Colon (tissue), 2 donors: Measurements from ENCODE around the gene DLD.
"Not testable (repeated sequence)": the region's sequence is repeated elsewhere in the genome, so short reads cannot be mapped to it uniquely, and the experiment has no call there.

Experiments
- FAIRE-seq: peaks from 2 replicates; lab custom pipeline; 2012; peaks lifted over from hg19 to GRCh38; lab: Jason Lieb, UNC
- donor health status: control.
- donor health status: control.

Gene DLD

DNA sequence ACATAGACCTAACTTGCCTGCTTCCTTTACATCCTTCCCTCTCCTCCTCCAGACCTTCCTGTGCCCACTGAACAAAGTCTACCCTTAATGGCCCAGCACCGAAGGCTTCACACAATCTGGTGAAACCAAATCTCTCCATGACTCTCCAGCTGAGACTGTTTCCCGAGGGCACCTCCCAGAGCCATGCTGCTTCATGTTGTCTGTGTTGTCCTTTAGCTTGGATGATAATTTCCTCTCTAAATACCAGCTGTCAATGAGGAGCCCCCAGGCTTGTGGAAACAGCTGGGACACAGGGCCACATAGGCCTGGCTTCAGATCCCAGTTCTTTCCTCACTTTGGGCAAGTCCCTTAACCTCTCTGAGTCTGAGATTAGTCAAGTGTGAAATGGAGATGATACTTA lies 54.3 kb downstream of the DLD start:
- no peak for FAIRE-seq

- FAIRE-seq = no peak
Measured at GRCh38 chr7:107946451-107946850, 55.5 kb downstream of the DLD start.

DNA sequence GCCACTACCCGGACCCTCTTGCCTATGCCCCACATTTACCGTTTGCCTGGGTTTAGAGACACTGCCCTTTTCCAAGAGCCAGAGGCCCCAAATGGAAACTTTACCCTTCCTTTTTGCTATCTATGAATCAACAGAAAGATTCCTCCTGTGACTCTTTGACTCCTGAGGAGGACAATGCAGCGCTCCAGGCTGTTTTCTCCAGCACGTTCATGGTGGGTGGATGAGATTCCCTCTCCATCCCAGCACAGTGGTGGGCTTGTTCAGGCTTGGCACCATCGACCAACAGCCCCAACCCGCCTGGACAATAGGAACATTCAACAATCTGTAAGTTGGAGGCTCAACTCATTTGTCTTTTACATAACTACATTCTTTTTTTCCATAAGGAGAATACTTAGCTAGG lies 55.9 kb downstream of the DLD start:
- FAIRE-seq = no peak

DNA sequence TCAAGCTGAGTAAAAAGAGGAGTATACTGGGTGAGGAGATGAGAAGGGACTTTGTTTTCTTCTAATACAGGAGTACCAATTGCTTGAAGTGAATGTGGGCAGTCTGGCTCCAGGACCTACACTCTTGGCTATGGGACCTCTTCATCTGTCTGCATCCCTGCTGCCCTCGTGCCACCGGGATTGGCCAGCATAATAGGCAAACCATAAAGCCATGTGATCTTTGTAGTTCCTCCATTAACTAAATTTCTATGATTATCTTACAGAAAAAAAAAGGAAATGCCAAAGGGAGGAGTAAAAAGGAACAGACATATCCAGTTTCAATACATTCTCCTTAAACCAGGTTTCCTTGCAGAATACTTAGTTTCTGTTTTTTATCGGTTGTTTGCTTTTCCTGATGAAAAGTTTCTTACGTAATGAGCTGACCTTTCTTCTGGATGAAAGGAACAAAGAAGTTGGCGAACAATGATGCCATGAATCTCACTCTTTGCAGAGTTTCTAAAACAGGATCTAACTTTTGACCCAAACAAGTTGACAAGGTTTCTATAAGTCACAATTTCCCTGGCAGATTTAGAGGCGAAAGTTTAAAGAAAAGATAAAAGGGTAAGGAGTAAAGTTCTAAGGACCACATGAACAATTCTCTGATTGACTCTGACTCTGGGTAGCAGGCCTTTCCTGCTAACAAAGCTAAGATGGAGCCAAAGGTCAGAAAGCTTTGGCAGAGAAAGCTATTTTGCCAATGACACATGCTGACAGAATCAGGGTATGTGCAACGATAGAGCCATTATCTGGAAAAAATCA lies 57.9 kb downstream of the DLD start:
- FAIRE-seq = no peak

DNA sequence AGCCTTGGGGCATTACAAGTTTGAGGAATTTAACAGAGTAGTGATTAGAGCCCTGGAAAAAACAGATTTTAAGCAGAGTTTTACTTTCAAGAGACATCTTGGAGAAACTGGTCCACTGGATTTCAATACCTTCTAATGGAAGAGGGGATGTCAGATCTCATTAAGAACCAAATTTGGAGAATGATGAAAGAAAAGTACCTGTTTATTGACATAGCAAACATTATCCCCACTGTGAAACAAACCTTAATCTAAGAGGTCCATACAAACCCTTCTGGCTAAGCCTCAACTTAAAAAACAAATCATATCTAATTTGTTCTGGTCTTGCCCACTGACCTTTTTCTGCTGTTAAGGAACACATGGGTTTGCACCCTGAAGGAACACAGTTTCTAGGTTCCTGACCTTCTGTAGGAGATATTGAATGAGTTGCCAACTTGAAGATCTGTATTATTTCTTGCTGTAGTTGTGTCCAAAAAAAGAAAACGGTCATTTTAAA lies 58.5 kb downstream of the DLD start:
- no peak for FAIRE-seq

- FAIRE-seq = no peak
Measured at GRCh38 chr7:107951172-107951787, 60.3 kb downstream of the DLD start.

GRCh38 chr7:107951896-107952295 lies 60.9 kb downstream of the DLD start:
- FAIRE-seq = no peak

GRCh38 chr7:107953265-107953923 lies 62.4 kb downstream of the DLD start:
- no peak for FAIRE-seq

DNA sequence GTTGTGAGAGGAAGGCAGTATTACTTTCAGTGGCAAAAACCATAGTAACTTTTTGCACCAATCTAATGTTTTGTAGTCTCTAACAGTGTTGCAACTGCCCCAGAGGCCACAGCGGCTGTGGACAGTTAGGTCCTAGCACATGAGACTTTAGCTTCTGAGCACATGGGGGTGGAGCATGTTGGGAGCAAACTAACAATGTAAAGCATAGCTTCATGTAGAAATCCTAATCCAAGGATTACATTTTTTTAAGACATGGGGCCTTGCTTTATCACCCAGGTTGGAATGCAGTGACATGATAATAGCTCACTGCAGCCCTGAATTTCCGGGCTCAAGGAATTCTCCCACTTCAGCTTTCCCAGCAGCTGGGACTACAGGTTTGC lies 62.9 kb downstream of the DLD start:
- no peak for FAIRE-seq

GRCh38 chr7:107955394-107955793 lies 64.4 kb downstream of the DLD start:
- FAIRE-seq = no peak

- not testable (repeated sequence) for FAIRE-seq
Measured at GRCh38 chr7:107956950-107957349, 66.0 kb downstream of the DLD start.

DNA sequence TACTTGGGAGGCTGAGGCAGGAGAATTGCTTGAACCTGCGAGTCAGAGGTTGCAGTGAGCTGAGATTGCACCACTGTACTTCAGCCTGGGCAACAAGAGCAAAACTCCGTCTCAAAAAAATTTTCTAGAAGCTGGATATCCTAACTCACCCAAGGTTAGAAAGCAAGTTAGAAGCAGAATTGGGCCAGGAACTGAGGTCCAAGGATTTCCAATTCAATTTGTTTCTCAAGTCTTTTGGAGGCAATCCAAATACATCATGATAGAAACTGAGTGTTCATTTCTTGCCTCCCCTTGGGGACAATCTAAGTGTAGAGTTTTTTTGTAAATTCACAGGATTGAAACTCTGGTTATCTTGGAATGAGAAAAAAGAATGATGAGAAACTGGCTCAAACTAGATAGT lies 66.5 kb downstream of the DLD start:
- FAIRE-seq = no peak

GRCh38 chr7:107958764-107959526 lies 68.0 kb downstream of the DLD start:
- no peak for FAIRE-seq

DNA sequence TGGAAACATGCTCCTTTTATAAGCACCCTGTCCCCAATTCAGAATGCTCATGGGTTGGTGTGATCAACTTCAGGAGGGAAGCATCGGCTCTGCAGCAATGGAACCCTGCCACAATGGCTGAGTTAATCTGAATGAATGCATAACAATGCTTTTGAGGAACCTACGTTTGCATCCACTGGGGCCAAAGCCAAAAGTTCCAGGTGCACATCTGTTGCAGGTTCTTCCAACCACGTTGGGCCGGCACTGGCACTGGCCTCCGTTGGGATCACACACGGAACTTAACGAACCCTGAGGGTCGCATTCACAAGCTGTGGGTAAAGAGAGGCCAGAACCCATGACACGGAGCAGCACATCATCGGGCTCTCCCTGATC lies 68.5 kb downstream of the DLD start:
- no peak for FAIRE-seq

- no peak for FAIRE-seq
Measured at GRCh38 chr7:107960272-107960671, 69.3 kb downstream of the DLD start.

GRCh38 chr7:107961405-107961804 lies 70.4 kb downstream of the DLD start:
- no peak for FAIRE-seq

DNA sequence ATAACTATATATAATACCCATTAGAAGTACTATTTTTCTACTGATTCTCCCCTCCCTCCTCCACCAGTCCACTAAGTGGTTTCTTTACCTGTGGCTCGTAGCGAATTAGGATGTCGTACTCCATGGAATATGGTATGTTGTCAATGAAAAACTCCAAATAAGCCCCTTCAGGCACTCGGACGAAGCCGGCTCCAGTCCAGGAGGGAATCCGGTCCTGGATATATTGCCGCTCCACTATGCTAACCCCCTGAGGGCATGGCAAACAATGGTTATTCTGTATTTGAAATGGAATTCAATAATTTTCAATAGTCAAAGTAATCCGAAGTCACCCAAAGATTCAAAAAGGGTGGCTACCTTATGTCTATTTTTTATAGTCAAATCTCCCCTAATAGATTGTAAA lies 71.8 kb downstream of the DLD start:
- no peak for FAIRE-seq

GRCh38 chr7:107964510-107964909 lies 73.5 kb downstream of the DLD start:
- no peak for FAIRE-seq

DNA sequence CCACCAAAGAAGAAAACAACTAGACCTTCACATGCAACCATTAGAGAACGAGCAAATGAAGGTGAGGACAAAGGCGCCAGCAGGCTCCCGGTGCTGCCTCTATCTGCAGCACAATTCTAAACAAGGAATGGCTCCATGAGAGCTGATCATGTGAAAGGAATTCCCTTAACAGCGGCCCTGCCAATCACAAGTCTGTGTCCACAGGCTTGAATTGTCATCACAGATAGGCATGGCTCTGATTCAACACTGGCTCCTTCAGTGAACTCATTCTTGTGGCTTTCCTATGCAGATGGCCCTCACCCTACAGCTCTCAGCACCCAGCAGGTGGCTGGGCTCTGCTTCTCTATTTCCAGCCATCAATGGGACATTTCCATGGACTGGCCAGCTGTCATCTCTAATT lies 75.7 kb downstream of the DLD start:
- no peak for FAIRE-seq

DNA sequence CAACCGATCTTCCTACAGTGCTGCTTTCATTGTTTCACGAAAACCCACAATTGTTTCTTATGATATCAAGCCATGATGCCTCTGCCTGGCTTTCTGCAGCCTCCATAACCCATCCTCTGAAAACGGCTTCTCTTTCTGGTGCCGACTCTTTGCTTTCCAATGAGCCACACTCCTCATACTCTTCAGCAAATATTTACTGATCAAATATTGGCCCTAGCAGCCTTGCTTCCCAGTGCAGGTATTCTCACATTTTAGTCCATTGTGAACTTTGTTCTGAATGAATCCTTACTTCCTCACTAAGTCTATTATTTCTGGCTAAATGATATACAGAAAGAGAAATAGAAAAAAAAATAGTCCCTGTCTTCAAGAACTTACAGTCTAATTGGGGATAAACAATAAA lies 76.4 kb downstream of the DLD start:
- no peak for FAIRE-seq

DNA sequence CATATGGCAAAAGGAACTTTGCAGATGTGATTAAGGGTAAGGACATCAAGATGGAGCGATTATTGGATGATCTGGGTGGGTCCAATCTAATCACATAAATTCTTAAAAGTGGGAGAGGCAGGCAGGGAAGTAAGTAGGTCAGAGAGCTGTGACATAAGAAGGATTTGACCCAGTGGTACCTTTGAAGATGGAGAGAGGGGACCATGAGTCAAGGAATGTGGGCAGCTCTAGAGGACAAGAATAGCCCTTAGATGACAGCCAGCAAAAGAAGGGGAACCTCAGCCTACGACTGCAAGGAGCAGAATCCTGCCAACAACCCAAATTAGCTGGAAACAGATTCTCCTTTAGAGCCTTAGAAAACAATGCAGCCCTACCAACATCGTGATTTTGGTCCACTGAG lies 77.5 kb downstream of the DLD start:
- no peak for FAIRE-seq

GRCh38 chr7:107969856-107970255 lies 78.9 kb downstream of the DLD start:
- FAIRE-seq = no peak
